ENCODE measurements around the gene OTC.

Gene OTC

DNA sequence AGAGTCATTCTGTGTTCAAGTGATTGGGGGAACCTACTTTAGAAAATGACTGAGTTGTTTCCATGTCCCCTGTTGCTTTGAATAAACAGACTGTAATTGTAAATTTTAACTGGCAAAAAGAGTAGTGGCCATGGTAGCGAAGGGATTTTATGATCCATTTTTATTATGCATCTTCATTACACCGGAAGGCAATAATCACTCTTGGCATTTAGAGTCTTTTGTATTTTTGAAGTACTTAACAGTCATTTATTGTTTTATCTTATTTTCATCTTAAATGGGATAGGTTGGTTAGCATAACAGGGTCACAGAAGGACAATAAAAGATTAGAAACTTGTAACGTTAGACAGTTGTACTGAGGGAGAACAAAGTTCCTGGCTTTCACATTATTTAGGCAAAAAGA is 11.0 kb upstream of the OTC start:
- H3K27me3 Mint-ChIP-seq: peaks cover 5% of the 10 kb centered on the region
- no peak overlapping the region for H3K4me3 Mint-ChIP-seq
- no peaks in the 10 kb centered on the region for H3K9me3 Mint-ChIP-seq
- no peaks in the 10 kb centered on the region for H3K4me1 Mint-ChIP-seq
- H3K27ac Mint-ChIP-seq: no peak overlapping the region
- no peaks in the 10 kb centered on the region for H3K36me3 Mint-ChIP-seq

DNA sequence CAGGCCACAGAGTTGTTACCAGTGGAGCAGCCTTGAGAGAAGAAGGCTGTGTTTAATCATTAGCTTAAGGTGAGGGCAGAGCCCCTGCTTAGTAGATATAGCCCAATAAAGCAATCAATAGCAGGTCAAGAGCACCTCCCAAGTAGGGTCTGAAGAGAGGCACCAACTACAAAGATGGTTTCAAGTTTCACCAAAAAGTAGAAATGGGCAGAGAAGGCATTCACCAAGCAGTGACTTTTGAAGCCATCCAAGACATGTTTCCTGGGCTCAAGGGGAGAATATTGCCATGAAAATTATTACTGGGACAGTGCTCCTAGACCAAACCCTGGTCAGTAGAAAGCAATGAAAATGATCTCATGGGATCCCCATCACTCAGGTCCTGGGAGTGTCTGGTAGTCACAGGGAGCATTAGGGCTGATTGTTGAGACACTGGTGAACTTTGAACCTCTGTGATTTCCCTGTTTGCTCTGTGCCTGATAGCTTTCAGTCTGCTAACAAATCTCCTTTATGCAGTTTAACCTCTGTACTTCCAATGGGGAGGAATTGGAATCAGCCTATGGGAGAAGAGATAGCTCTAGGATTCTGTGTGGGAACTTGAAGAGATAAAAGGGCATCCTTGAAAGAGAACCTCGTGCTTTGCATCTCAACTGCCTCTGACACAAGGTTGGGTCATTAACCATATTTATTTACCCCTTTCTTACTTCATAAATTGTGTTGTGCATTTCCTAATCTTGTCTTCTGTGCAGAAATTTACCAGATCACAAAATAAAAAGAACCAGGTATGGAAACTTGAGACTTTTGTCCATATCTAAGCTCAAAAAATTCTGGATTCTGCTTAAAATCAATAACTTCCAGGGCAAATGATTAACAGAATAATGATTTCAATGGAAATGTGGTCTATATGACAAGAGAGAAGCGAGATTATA is 9.3 kb upstream of the OTC start:
- peaks cover 5% of the 10 kb centered on the region for H3K27me3 Mint-ChIP-seq
- H3K4me3 Mint-ChIP-seq: no peak overlapping the region
- no peaks in the 10 kb centered on the region for H3K36me3 Mint-ChIP-seq
- H3K9me3 Mint-ChIP-seq: no peaks in the 10 kb centered on the region
- H3K4me1 Mint-ChIP-seq: no peaks in the 10 kb centered on the region
- no peak overlapping the region for H3K27ac Mint-ChIP-seq

DNA sequence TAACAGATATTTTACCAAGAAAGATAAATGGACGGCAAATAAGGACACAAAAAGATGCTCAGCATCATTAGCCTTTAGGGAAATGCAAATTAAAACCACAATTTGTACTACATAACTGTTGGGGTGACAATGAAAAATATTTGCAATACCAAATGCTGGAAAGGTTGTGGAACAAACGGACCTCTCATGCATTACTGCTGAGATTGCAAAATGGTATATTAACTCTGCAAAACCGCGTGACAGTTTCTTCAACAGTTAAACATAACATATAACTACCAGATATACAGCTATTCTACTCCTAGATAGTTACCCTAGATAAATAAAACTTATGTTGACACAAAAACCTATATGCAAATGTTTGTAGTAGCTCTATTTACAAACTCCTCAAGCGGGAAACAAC is 6.3 kb upstream of the OTC start:
- Mint-ChIP-seq H3K9me3 (no peaks in the 10 kb centered on the region), H3K36me3 (no peaks in the 10 kb centered on the region), H3K4me3 (no peak overlapping the region), H3K27me3 (peaks cover 12% of the 10 kb centered on the region), H3K4me1 (no peaks in the 10 kb centered on the region), H3K27ac (no peak overlapping the region)

DNA sequence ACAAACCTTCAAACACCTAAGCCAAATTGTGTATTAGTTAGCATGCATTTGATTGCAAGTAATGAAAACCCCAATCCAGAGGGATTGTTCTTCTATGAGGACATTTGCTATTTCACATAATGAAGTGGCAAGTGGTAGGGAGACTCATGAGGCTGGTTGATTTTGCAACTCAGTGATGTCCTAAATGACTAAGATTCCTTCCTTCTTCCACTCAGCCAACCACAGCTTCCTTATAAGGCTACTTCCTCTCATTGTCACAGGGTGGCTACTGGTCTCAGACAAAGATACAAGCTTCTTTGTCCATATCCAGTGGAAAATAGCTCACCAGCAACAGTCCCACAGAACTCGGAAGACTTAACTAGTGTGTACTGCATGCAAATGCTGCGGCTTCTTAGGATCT is 5.3 kb upstream of the OTC start:
- H3K4me3 Mint-ChIP-seq: no peak overlapping the region
- H3K36me3 Mint-ChIP-seq: no peaks in the 10 kb centered on the region
- H3K27ac Mint-ChIP-seq: no peak overlapping the region

DNA sequence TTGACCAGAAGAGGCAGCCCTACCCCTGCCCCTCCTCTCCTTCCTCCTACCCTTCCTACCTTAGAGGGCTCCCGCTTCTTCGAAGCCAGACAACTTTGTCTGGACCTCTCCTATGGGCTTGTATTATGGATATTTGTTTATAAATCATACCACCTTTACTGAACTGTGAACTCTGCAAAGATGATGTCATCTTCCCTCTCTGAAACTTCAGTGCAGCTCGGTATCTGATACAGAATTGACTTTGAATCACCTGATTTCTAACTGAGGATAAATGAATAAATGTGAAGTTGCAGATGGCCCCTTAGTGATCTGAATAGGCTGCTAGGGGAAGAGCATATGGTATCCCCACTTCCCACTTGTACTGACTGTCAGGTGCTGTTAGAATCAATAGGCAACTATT is 1.1 kb upstream of the OTC start:
- Mint-ChIP-seq H3K27me3 (peaks cover 7% of the 10 kb centered on the region), H3K9me3 (no peaks in the 10 kb centered on the region), H3K4me1 (no peaks in the 10 kb centered on the region), H3K36me3 (no peaks in the 10 kb centered on the region), H3K4me3 (no peak overlapping the region), H3K27ac (no peak overlapping the region)

More for the DNA sequence above, 5.3 kb upstream of the OTC start:
- no peaks in the 10 kb centered on the region for H3K9me3 Mint-ChIP-seq
- H3K4me1 Mint-ChIP-seq: no peaks in the 10 kb centered on the region
- peaks cover 8% of the 10 kb centered on the region for H3K27me3 Mint-ChIP-seq

DNA sequence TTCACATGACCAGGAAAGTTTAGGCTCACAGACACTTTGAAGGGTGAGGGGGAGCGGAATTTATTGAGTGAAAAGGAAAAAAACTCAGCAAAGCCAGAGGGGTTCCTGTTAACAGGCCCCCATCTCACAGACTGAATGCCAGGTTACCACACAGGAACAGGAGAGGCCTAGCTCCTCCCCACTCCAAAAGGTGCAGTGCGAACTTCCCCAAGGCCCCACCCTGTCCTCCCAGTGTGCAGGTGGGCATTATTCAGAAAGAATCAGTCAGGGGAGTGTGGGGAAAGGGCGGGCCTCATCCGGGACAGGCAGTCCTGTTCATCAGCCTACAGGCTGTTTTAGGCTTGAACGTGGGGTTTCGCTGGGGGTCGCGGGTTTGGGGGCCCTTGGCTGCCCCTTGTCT is 4.0 kb downstream of the OTC start:
- Mint-ChIP-seq H3K9me3 (no peaks in the 10 kb centered on the region), H3K27me3 (no peaks in the 10 kb centered on the region), H3K27ac (no peak overlapping the region), H3K36me3 (no peaks in the 10 kb centered on the region), H3K4me3 (no peak overlapping the region), H3K4me1 (no peaks in the 10 kb centered on the region)

DNA sequence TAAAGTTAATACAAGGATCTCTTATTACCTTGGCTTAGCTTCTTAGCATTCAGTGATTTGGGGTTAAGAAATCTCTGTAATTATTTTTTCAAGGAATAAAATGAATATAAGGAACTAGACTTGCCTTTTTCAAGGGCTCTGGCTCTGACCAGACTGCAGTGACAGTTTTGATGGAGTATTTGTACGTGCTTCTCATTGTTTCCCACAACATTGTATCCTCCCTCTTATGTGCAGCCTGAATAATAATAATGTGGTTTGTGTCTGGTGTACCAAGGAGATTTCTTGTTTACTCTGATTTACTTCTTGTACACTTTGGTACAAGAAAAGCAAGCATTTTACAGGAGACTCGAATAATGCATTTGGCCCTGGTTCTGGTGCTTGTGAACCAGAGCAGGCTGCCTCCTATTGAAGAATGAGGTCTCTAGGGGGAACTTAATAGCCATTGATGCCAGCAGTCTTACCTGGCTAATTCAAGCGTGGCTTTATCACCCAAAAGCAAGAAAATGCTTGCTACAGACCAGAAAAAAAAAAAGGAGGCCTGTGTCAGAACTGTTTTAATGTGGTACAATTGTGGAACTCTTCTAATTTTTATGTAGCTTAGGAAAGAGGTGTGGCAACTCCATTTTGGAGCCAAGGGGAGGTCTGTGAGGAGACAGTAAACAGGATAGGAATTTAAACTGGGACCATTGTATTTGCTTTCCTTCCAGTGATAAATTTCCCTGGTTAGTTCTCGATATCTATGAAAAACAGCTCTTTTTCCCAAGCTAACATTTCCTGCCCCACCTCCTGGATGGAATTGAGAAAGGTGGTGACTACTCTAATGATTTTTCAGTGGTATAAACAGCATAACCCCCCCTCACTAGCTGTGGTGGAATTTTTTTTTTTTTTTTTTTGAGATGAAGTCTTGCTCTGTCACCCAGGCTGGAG is 5.6 kb downstream of the OTC start:
- Mint-ChIP-seq H3K4me1 (no peaks in the 10 kb centered on the region), H3K27ac (no peak overlapping the region), H3K4me3 (no peak overlapping the region), H3K27me3 (no peaks in the 10 kb centered on the region), H3K9me3 (no peaks in the 10 kb centered on the region), H3K36me3 (no peaks in the 10 kb centered on the region)

DNA sequence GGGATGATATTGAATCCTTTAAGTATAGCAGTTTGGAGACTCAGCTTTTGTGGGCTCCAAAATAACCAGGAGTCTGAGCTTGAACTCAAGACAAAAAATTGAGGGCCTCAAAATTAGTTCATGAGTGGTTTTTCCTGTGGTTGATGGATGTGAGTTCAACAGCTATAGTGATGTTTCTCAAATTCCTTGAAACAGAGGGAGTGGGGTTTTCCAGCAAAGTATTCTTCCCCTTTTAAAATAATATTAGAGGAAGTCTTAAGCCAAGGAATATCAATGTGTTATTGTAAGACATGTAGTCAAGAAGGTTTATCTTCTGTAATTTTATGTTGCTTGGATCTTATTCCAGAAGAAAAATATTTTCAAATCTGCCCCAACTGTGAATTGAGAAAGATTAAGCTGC is 10.6 kb downstream of the OTC start:
- no peaks in the 10 kb centered on the region for H3K4me1 Mint-ChIP-seq
- H3K27ac Mint-ChIP-seq: no peak overlapping the region
- H3K4me3 Mint-ChIP-seq: no peak overlapping the region
- no peaks in the 10 kb centered on the region for H3K9me3 Mint-ChIP-seq
- peaks cover 1% of the 10 kb centered on the region for H3K27me3 Mint-ChIP-seq
- no peaks in the 10 kb centered on the region for H3K36me3 Mint-ChIP-seq

DNA sequence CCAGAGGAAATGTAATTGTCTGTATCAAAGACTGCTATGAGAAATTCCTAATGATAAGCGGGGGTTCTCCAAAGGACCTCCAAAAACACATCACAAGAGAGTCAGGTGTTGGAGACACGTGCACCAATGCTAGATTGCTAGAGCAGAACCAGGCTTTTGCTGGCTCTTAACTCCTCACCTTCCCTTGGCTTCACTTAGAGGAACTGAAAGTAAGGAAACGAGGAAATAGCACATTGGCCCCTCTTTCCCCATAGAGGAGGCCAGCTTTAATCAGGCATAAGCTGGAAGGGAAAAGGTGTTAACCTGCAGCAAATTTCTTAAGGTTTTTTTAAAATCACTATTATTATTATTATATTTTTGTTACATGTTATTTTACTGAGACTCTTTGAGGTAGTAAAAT is 13.6 kb downstream of the OTC start:
- H3K27ac Mint-ChIP-seq: no peak overlapping the region
- H3K4me3 Mint-ChIP-seq: no peak overlapping the region
- H3K36me3 Mint-ChIP-seq: no peaks in the 10 kb centered on the region
- no peaks in the 10 kb centered on the region for H3K9me3 Mint-ChIP-seq
- no peaks in the 10 kb centered on the region for H3K4me1 Mint-ChIP-seq
- peaks cover 1% of the 10 kb centered on the region for H3K27me3 Mint-ChIP-seq

DNA sequence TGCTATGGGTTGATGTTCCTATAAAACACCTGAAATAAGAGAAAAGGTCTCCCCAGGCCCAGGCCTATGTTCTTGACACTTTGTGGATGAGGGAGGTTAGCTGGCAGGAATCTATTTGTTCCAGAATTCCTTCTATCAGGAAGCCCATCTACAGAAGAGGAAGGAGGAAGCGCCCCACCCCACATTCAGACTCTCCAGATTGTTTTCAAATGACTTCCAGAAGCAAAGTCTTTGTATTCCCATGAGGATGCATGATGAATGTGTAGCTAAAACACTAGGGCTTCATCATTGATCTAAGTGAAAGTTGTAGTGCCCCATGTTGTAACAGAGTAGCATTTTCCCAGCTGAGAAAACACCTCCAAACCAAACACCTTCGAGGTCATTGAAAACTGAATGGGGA is 16.4 kb downstream of the OTC start:
- Mint-ChIP-seq H3K27me3 (peaks cover 6% of the 10 kb centered on the region), H3K4me1 (no peaks in the 10 kb centered on the region), H3K27ac (no peak overlapping the region), H3K9me3 (no peaks in the 10 kb centered on the region), H3K4me3 (no peak overlapping the region), H3K36me3 (no peaks in the 10 kb centered on the region)

DNA sequence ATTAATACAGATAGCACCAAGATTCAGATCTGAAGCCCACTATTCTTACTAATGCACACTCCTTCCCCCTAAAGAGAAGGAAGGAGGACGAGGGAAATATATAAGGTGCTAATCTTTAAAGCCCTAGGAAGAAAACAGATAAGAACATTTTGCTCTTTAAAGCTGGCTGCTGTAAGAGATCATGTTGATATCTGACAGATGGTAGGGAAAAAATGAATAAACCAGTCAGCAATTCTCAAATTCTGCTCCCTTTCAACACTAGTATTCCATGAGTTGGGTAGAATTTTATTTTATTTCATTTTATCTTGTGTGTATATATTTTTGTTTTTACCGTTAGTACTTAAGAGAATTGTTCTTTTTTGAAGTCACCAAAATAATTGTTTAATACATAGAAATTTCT is 19.2 kb downstream of the OTC start:
- H3K27ac Mint-ChIP-seq: no peak overlapping the region
- no peaks in the 10 kb centered on the region for H3K9me3 Mint-ChIP-seq
- no peak overlapping the region for H3K4me3 Mint-ChIP-seq
- H3K27me3 Mint-ChIP-seq: peaks cover 4% of the 10 kb centered on the region
- no peaks in the 10 kb centered on the region for H3K4me1 Mint-ChIP-seq
- no peaks in the 10 kb centered on the region for H3K36me3 Mint-ChIP-seq

DNA sequence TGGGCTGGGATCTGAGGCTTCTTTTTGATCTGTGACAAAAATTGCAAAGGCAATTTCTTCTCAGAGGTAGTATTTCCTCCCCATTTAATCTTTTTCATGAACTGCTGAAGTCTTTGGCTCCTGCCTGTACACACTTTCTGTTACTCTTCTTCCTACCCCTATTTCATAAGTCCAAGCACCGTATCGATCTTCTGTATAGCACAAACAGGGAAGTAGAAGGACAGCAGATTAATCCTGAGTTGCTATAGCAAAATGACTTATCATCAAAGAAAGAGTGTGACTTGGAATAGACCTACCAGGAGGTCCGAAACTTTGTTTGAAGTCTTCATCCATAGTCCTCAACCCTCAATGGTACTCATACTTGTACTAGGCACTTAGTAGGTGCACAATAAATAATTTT is 22.0 kb downstream of the OTC start:
- no peaks in the 10 kb centered on the region for H3K9me3 Mint-ChIP-seq
- H3K4me3 Mint-ChIP-seq: no peak overlapping the region
- H3K36me3 Mint-ChIP-seq: no peaks in the 10 kb centered on the region
- peaks cover 4% of the 10 kb centered on the region for H3K27me3 Mint-ChIP-seq
- no peak overlapping the region for H3K27ac Mint-ChIP-seq
- no peaks in the 10 kb centered on the region for H3K4me1 Mint-ChIP-seq

DNA sequence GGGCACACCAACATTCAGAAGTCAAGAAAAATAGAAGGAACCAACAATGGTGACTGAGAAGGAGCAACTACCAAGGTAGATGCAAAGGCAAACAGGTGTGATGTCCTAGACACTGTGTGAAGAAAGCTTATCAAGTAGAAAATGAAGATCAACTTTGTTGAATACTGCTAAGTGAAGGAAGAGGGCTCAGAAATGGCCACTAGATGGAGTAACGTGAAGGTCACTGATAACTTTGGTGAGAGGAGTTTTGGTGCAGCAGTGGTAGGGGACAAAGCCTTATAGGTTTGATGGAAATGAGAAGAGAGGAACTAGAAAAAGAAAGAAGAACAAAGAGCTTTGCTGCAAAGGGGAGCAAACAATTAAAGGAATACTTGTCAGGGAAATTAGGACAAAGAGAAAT is 23.5 kb downstream of the OTC start:
- Mint-ChIP-seq H3K27ac (no peak overlapping the region), H3K4me1 (no peaks in the 10 kb centered on the region), H3K9me3 (no peaks in the 10 kb centered on the region), H3K36me3 (no peaks in the 10 kb centered on the region), H3K4me3 (no peak overlapping the region), H3K27me3 (peaks cover 5% of the 10 kb centered on the region)

DNA sequence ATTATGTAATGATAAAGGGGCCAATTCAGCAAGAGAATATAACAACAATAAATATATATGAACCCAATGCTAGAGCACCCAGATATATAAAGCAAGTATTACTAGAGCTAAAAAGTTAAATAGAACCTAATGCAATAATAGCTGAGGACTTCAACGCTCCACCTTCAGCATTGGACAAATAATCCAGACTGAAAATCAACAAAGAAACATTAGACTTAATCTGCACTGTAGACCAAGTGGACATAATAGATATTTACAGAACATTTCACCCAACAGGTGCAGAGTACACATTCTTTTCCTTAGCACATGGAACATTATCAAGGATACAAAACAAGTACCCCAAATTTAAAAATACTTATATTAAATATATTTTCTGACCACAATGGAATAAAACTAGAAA is 24.3 kb downstream of the OTC start:
- Mint-ChIP-seq H3K27me3 (peaks cover 6% of the 10 kb centered on the region), H3K27ac (no peak overlapping the region), H3K4me3 (no peak overlapping the region), H3K4me1 (no peaks in the 10 kb centered on the region), H3K9me3 (no peaks in the 10 kb centered on the region), H3K36me3 (no peaks in the 10 kb centered on the region)

DNA sequence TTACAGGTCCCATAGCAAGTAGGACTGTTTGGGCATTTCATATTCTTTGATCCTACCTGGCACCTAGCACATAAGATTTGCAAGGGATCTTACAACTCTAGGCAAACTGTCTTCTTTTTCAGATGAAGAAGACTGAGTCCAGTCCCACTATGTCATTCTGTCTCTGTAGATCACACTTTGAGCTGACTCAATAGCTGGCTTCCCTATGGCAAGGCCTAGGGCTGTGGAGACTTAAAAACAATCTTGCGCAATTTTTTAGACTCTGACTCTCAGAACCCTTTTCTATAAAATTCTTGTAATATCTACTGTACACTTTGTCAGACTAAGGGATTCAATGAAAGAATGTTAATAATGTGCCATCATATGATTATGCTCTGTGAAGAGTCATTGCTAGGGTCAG is 26.7 kb downstream of the OTC start:
- Mint-ChIP-seq H3K27me3 (peaks cover 2% of the 10 kb centered on the region), H3K9me3 (no peaks in the 10 kb centered on the region), H3K36me3 (no peaks in the 10 kb centered on the region), H3K4me1 (no peaks in the 10 kb centered on the region), H3K27ac (no peak overlapping the region), H3K4me3 (no peak overlapping the region)

DNA sequence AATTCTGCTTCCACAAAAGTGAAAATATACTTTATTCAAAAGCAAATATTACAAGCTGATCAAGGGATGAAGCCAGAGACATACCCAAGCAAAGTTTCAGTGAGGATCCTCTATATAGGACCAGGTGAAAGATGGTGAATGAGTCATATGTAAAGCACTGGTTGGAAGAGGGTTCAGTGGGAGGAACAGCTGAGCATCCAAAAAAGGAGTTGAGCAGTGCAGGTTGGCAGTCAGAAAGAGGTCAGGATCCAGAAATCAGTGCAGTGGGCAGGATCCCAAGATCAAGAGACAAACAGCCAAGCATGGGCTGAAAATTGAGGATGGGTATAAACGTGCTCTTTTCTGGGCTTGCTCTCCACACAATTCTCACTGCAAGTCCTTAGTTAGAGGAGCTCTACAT is 30.3 kb downstream of the OTC start:
- no peak overlapping the region for H3K4me3 Mint-ChIP-seq
- no peaks in the 10 kb centered on the region for H3K36me3 Mint-ChIP-seq
- H3K9me3 Mint-ChIP-seq: no peaks in the 10 kb centered on the region
- peaks cover 2% of the 10 kb centered on the region for H3K27me3 Mint-ChIP-seq
- H3K27ac Mint-ChIP-seq: no peak overlapping the region
- H3K4me1 Mint-ChIP-seq: no peaks in the 10 kb centered on the region
